Lower leg skin (tissue), 3 donors: ENCODE measurements around the gene ZAR1L.

Experiments
- CTCF ChIP-seq, 3 donors: fragments of 450-650 bp; IDR thresholded peaks; one replicate each; pipeline ENCODE4 v1.5.1; 2016; ENCODE audit warnings: antibody characterized with exemption in 3 of 3, mild to moderate bottlenecking in 3 of 3, moderate library complexity in 2 of 3
- POLR2A ChIP-seq, 2 donors: fragments of 450-650 bp; IDR thresholded peaks; one replicate each; pipeline ENCODE4 v1.6.1; 2016 to 2017; ENCODE audit warnings: antibody characterized with exemption in 2 of 2, mild to moderate bottlenecking in 1 of 2, moderate library complexity in 1 of 2

DNA sequence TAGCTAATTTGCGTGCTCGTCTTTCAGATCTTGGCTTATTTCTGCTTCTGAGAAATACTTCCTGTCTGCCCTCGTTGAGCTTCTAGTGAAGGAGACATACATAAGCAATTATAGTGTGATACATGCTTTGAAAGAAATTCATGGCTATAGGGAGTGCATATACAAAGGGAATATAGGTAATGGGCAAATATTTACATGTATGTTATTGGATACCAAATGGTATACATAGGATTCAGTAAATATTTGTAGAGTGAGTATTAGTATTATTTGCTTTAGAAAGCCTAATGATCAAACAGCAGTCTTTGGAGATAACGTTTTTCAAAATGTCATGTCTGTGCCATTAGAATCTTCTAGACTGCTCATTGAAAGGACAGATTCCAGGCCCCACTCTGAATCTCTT is 5.4 kb upstream of the ZAR1L start:
- TF ChIP-seq CTCF (IDR thresholded peaks at IDR 0.05) (no peak), POLR2A (IDR thresholded peaks at IDR 0.05) (no peak)
